GM18951 (cell line): ENCODE measurements around the gene DYNC1H1.
"Not testable (repeated sequence)": the region's sequence is repeated elsewhere in the genome, so short reads cannot be mapped to it uniquely, and the experiment has no call there.

ENCODE experiments used
- POLR2A ChIP-seq: IDR thresholded peaks from 4 replicates; pipeline ENCODE4 v1.6.1; 2011; ENCODE audit warnings: mild to moderate bottlenecking; ENCODE audit not compliant: insufficient read length, insufficient read depth; ENCODE audit errors: extremely low read depth
- in situ Hi-C: fragments of 300-500 bp; cut with MboI; formaldehyde crosslinking; loops from one replicate; pipeline ENCODE4 v1.12.0; 2022; ENCODE audit warnings: low sequenced_read_pairs, mixed read lengths, inconsistent platforms; ENCODE audit not compliant: unreplicated experiment

DYNC1H1 gene

GRCh38 chr14:101977311-101978071 is 13.1 kb downstream of the DYNC1H1 start:
- in situ Hi-C loops = no loop called here
- TF ChIP-seq POLR2A = no peak

GRCh38 chr14:101979666-101980065 is 15.3 kb downstream of the DYNC1H1 start:
- in situ Hi-C loops = no loop called here

GRCh38 chr14:101980251-101980650 is 15.9 kb downstream of the DYNC1H1 start:
- in situ Hi-C loops = no loop called here
- TF ChIP-seq POLR2A = no peak

More at GRCh38 chr14:101979666-101980065, 15.3 kb downstream of the DYNC1H1 start:
- no peak for TF ChIP-seq POLR2A

DNA sequence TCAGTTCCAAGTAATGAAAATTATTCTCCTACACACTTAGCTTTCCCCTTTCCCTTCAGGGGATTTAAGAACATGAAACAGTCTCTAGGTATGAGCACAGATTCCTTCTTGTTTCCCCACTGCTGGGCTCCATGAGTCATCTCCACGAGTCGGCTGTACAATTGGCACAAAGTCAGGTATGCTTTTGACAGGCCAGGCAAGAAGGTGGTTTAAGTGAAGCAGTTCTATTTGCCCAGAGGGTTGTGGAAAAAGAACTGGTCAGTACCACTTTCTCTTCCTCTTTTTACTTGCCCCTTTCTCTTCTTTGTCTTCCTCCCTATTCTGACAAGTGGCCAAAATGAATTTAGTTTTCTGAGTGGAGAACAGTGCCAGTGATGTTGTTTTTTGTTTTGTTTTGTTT is 16.3 kb downstream of the DYNC1H1 start:
- in situ Hi-C loops = no loop called here
- no peak for TF ChIP-seq POLR2A

- in situ Hi-C loops = no loop called here
Measured at GRCh38 chr14:101982621-101983020, 18.2 kb downstream of the DYNC1H1 start.

DNA sequence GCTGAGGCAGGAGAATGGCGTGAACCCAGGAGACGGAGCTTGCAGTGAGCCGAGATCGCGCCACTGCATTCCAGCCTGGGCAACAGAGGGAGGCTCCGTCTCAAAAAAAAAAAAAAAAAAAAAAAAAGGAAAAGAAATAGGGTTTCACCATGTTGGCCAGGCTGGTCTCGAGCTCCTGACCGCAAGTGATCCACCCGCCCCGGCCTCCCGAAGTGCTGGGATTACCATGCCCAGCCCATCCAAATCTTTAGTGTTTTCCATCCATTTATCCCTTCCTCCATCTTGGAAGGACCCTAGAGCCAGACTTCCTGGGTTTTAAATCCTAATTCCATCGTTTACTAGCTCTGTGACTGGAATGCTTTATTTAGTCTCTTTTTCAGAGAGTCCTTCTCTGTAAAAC is 20.5 kb downstream of the DYNC1H1 start:
- in situ Hi-C loops = not testable (repeated sequence)

More at GRCh38 chr14:101982621-101983020, 18.2 kb downstream of the DYNC1H1 start:
- TF ChIP-seq POLR2A = no peak

GRCh38 chr14:101985957-101986356 is 21.6 kb downstream of the DYNC1H1 start:
- in situ Hi-C loops = no loop called here
- TF ChIP-seq POLR2A = no peak

DNA sequence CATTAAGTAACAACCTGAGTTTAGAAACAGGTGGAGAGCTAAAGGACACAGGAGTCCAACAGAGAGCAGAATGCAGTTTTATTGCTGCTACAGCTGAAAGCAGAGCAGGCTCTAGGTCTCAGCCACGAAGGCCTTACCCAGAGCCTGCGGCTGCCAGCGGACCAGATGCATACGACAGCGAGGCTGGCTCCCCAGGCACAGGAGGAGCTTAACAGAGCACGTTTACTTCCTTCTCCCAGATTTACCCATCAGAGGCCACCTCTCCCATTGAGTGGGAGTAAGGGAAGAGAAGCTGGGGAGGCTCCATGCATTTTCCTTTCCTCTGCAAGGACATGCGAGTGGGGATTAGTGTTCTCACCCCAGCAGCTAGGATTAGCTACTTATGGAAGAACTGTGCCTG is 22.6 kb downstream of the DYNC1H1 start:
- no peak for TF ChIP-seq POLR2A
- in situ Hi-C loops = no loop called here

DNA sequence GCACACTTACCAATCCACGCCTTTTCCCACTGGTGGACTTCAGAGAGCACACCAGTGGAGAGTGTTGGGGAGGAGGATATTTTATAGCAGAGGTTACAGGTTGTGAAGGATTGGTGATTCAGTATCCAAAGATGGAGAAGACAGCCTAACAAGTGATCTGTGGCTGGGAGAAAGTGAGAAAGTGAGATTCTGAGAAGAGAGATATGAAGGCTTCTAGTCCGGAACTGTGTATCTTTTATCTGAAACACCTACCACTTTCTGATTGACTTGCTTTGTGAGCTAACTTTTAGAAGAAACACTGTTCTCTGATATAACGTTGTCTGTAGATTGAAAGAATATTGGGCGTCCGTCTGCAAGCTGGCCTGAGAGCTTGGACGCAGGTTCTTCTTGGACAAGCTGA is 24.0 kb downstream of the DYNC1H1 start:
- no peak for TF ChIP-seq POLR2A

GRCh38 chr14:101991352-101991751 is 27.0 kb downstream of the DYNC1H1 start:
- in situ Hi-C loops = no loop called here
- TF ChIP-seq POLR2A = no peak

More for the DNA sequence above, 24.0 kb downstream of the DYNC1H1 start:
- in situ Hi-C loops = no loop called here

- TF ChIP-seq POLR2A = no peak
- in situ Hi-C loops = no loop called here
Measured at GRCh38 chr14:101992708-101993107, 28.3 kb downstream of the DYNC1H1 start.

GRCh38 chr14:101997429-101998336 is 33.3 kb downstream of the DYNC1H1 start:
- in situ Hi-C loops = no loop called here
- no peak for TF ChIP-seq POLR2A

GRCh38 chr14:102000902-102001301 is 36.5 kb downstream of the DYNC1H1 start:
- in situ Hi-C loops = no loop called here
- TF ChIP-seq POLR2A = no peak

DNA sequence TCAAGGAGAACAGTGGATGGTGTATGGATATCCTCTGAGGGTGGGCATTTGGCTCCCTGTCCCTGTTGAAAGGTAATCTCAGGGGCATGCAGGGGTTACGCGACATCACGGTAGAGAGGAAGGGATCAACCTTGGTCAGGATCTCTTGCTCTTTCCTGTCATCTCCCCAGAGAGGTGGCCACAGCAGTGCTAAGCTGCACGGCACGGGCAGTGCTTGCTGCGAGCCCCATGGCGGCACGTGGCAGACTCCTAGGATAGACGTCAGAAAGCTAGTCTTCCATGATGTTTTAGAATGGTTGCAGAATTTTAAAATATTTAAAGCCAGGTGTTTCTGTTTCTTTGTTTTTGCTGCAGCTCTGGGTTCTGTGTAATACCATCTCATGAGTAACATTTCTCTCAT is 41.0 kb downstream of the DYNC1H1 start:
- TF ChIP-seq POLR2A = no peak
- in situ Hi-C loops = no loop called here
